ENCODE measurements around the gene SORBS2.

- no peak for TF ChIP-seq CTCF (IDR thresholded peaks at IDR 0.05)
- TF ChIP-seq POLR2A (IDR thresholded peaks at IDR 0.05): no peak
Measured at GRCh38 chr4:185810746-185811508, 1.1 kb downstream of the SORBS2 start.

Data from uterus (tissue), 2 donors.